Right atrium auricular region (tissue), 2 donors: ENCODE measurements around the gene SIRT7. TPM values are rescaled to one million over a fixed set of nuclear protein-coding genes. Genes with fewer than 3 reads are reported as not detected.
A peak's percentile ranks its signal among the peaks of the same experiment; 100 is the strongest.

Experiments
- DNase-seq: peaks from one replicate; pipeline ENCODE4 v3.0.0-alpha.2; 2019; ENCODE audit warnings: low spot score
- H3K27ac ChIP-seq, 2 donors: fragments of 200-600 bp; sonication (generic); 1 replicate in 1 of 2; 2 replicates in 1 of 2; pipeline ENCODE4 v1.5.1; 2016 to 2019
- H3K27me3 ChIP-seq, 2 donors: fragments of 200-600 bp; sonication (generic); one replicate each; pipeline versions ENCODE4 v1.5.1 to v1.6.0; 2017 to 2019
- H3K36me3 ChIP-seq: fragments of 200-600 bp; sonication (generic); one replicate; pipeline ENCODE4 v1.5.1; 2016
- H3K4me1 ChIP-seq, 2 donors: fragments of 200-600 bp; sonication (generic); one replicate each; pipeline versions ENCODE4 v1.5.1 to v1.6.0; 2017 to 2019
- H3K4me3 ChIP-seq, 2 donors: fragments of 200-600 bp; sonication (generic); 1 replicate in 1 of 2; 2 replicates in 1 of 2; pipeline ENCODE4 v1.5.1; 2017 to 2019; ENCODE audit warnings: mild to moderate bottlenecking in 1 of 2, moderate library complexity in 1 of 2
- H3K9me3 ChIP-seq, 2 donors: fragments of 200-600 bp; sonication (generic); one replicate each; pipeline ENCODE4 v1.5.1; 2019
- CTCF ChIP-seq, 2 donors: fragments of 200-600 bp; sonication (generic); IDR thresholded peaks; one replicate each; pipeline ENCODE4 v1.5.1; 2019; ENCODE audit warnings: antibody characterized with exemption in 2 of 2
- total RNA-seq, 2 donors: library from RNA; depleted of rRNA; stranded (reverse); fragments of >200 nt; gene quantifications; one replicate each; pipeline ENCODE4 v1.1.0, GENCODE V29; 2016

SIRT7 gene
- total RNA-seq, 2 donors from 2014 or later: 2.8 to 4.9 TPM

GRCh38 chr17:81867991-81868673 lies 49.8 kb downstream of the SIRT7 start:
- Histone ChIP-seq H3K9me3 (no peaks in the 10 kb centered on the region), H3K27ac (peak overlapping the region; percentile 93 to 95), H3K4me3 (no peak overlapping the region), H3K36me3 (peaks cover 26% of the 10 kb centered on the region), H3K27me3 (no peaks in the 10 kb centered on the region), H3K4me1 (peaks cover 0 to 60% of the 10 kb centered on the region in 2 donors)
- DNase-seq: no peak
- TF ChIP-seq CTCF (IDR thresholded peaks at IDR 0.05): no peak

GRCh38 chr17:81867170-81867990 lies 50.6 kb downstream of the SIRT7 start:
- H3K4me3 ChIP-seq: no peak overlapping the region
- peaks cover 0 to 60% of the 10 kb centered on the region in 2 donors for H3K4me1 ChIP-seq
- H3K27ac ChIP-seq: peak overlapping the region; percentile 93 to 95
- DNase-seq: no peak
- peaks cover 26% of the 10 kb centered on the region for H3K36me3 ChIP-seq
- no peak for TF ChIP-seq CTCF (IDR thresholded peaks at IDR 0.05)
- H3K27me3 ChIP-seq: no peaks in the 10 kb centered on the region
- H3K9me3 ChIP-seq: no peaks in the 10 kb centered on the region

GRCh38 chr17:81866440-81867169 lies 51.4 kb downstream of the SIRT7 start:
- Histone ChIP-seq H3K4me1 (peaks cover 0 to 62% of the 10 kb centered on the region in 2 donors), H3K4me3 (no peak overlapping the region), H3K27ac (peak overlapping the region; percentile 93 to 95), H3K36me3 (peaks cover 26% of the 10 kb centered on the region), H3K9me3 (no peaks in the 10 kb centered on the region), H3K27me3 (no peaks in the 10 kb centered on the region)
- DNase-seq: no peak
- no peak for TF ChIP-seq CTCF (IDR thresholded peaks at IDR 0.05)

GRCh38 chr17:81865733-81866439 lies 52.1 kb downstream of the SIRT7 start:
- Histone ChIP-seq H3K4me1 (peaks cover 0 to 65% of the 10 kb centered on the region in 2 donors), H3K36me3 (peaks cover 26% of the 10 kb centered on the region), H3K27me3 (no peaks in the 10 kb centered on the region), H3K9me3 (no peaks in the 10 kb centered on the region), H3K27ac (peak overlapping the region in 1 of 2 donors; percentile 95), H3K4me3 (no peak overlapping the region)
- no peak for DNase-seq
- no peak for TF ChIP-seq CTCF (IDR thresholded peaks at IDR 0.05)

GRCh38 chr17:81865358-81865732 lies 52.6 kb downstream of the SIRT7 start:
- Histone ChIP-seq H3K4me1 (peaks cover 0 to 63% of the 10 kb centered on the region in 2 donors), H3K27ac (no peak overlapping the region)

More at GRCh38 chr17:81865358-81865732, 52.6 kb downstream of the SIRT7 start:
- no peak for DNase-seq
- no peak for TF ChIP-seq CTCF (IDR thresholded peaks at IDR 0.05)
- Histone ChIP-seq H3K9me3 (no peaks in the 10 kb centered on the region), H3K4me3 (no peak overlapping the region), H3K36me3 (peaks cover 26% of the 10 kb centered on the region), H3K27me3 (no peaks in the 10 kb centered on the region)
